ENCODE measurements around the gene FBXL4. TPM values are rescaled to one million over a fixed set of nuclear protein-coding genes. Genes with fewer than 3 reads are reported as not detected.

Gene FBXL4
- total RNA-seq, 4 donors from 2014 or later: 23.9 to 38.0 (median 28.7) TPM

DNA sequence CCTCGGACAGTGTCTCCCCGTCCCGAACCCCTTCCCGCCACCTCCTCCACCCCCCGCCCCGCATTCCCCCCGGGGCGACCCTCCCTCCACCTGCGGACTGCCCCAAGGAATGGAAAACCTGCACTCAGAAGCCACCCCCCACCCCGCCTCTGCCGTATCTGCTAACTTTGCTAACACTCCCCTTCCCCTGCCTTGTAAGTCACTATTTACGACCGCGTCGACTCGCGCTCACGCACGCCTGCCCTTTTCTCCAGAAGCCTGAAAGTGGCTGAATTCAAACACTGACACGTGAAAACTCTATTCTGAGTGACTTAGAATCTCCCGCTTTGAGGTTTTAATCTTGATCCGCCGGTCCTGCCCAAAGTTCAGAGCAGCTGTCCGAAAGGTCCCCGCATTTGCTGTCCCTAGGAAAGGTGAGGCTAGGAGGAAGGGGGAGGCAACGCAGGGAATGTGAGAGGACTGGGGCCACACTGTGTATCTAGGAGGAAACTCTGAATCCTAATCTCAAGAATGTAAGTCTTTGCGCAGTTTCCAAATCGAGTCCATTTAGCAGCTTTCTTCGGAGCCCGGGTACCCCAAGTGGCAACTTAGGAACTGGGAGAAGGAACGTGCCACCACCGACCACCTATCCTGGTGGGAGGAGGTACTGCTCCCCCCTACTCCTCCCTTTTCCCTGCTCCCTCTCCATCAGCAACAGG is 122.7 kb downstream of the FBXL4 start:
- Histone ChIP-seq H3K9me3 (no peaks in the 10 kb centered on the region), H3K36me3 (no peaks in the 10 kb centered on the region), H3K4me1 (peaks cover 0 to 37% (median 10%) of the 10 kb centered on the region in 4 donors), H3K4me3 (peak overlapping the region; percentile 8 to 48 (median 26)), H3K27me3 (peaks cover 0 to 65% of the 10 kb centered on the region in 2 donors), H3K27ac (no peak overlapping the region)
- TF ChIP-seq EP300 (IDR thresholded peaks at IDR 0.05) (no peak), CTCF (IDR thresholded peaks at IDR 0.05) (no peak), POLR2A (IDR thresholded peaks at IDR 0.05) (no peak)
- DNase-seq (ENCODE audit: low spot score in 2 of 2): no peak
- 9 to 10% methylated on average over 27 to 30 of the region's 32 CpGs for WGBS, 2 donors

DNA sequence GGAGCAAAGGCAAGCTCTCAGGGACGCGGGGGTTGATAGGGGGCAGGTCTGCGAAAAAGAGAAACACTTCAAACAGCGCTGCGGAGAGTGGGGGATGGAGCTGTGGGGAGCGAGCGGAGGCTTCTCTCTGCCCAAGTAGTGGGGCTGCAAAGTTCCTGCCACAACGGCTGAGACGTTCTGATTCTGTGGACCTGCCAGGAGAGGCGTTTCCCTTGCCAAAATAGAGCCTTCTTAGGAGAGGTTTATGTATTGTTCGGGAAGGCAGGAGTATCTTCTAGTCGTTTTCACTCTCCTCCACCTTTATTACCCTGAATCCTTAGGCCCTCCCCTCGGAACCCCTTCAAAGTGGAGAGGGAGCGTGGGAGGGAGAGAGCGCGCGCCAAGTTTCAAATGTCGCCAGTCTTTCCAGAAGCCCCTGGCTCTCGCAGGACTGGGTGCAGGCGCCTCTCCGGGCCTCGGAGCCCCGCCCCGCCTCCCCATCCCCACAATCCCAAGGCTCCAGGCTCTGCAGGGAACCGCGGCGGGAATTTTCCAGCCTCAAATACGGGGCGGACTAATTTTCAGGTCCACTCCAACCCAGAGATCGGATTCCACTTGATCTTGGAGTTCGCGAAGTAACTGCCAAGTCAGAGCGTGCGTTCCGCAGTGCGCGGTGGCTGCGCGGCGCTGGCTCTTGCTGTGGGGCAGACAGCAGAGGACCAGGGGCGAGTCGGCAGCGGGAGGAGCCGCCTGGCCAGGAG is 123.4 kb downstream of the FBXL4 start:
- H3K9me3 ChIP-seq: no peaks in the 10 kb centered on the region
- peak overlapping the region; percentile 8 to 48 (median 26) for H3K4me3 ChIP-seq
- peaks cover 0 to 37% (median 10%) of the 10 kb centered on the region in 4 donors for H3K4me1 ChIP-seq
- 2% methylated on average over 36 to 44 of the region's 44 CpGs for WGBS, 2 donors
- TF ChIP-seq EP300 (IDR thresholded peaks at IDR 0.05) (no peak), POLR2A (IDR thresholded peaks at IDR 0.05) (no peak), CTCF (IDR thresholded peaks at IDR 0.05) (no peak)
- DNase-seq (ENCODE audit: low spot score in 2 of 2): no peak
- peaks cover 0 to 58% of the 10 kb centered on the region in 2 donors for H3K27me3 ChIP-seq
- no peak overlapping the region for H3K27ac ChIP-seq
- no peaks in the 10 kb centered on the region for H3K36me3 ChIP-seq

DNA sequence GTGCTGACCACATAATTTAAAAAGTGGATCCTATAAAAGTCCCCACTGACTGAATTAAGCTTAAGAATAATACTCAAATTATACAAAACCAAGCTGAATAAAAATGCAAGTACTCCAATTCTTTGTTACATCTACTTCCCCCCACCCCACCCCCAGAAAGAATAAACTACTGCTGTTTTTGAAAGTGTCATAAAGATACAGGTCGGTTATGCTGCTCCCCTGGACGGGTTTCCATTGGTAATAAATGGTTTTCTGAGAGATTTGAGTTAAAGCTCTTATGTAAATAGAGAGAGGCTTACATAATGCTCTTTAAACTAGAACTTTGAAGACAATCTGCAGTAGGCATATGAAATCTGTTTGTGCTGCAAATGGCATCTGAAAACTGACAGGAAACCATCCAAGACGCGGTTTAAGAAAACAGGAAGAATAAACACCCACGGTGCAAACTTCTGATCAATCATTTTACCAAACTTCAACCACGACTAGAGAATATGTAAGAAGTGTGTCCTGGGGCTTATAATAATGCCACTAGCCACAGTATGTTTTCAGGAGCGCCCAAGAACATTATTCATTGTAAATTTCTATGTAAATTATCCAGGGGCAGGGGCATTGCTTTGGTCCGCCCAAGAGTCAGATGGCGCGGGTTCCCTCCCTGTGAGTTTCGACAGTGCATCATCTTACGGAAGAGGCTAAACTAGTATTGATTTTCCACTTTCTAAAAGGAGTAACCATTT is 124.2 kb downstream of the FBXL4 start:
- H3K4me3 ChIP-seq: peak overlapping the region; percentile 8 to 48 (median 26)
- TF ChIP-seq EP300 (IDR thresholded peaks at IDR 0.05): no peak
- no peak for TF ChIP-seq POLR2A (IDR thresholded peaks at IDR 0.05)
- TF ChIP-seq CTCF (IDR thresholded peaks at IDR 0.05): no peak
- peaks cover 0 to 51% of the 10 kb centered on the region in 2 donors for H3K27me3 ChIP-seq
- peaks cover 0 to 37% (median 10%) of the 10 kb centered on the region in 4 donors for H3K4me1 ChIP-seq
- DNase-seq (ENCODE audit: low spot score in 2 of 2): no peak
- no peaks in the 10 kb centered on the region for H3K9me3 ChIP-seq
- H3K27ac ChIP-seq: no peak overlapping the region
- no peaks in the 10 kb centered on the region for H3K36me3 ChIP-seq
- 17 to 20% methylated on average over 12 of the region's 12 CpGs for WGBS, 2 donors

- peaks cover 0 to 35% of the 10 kb centered on the region in 2 donors for H3K27me3 ChIP-seq
- H3K4me1 ChIP-seq: peaks cover 0 to 21% (median 0%) of the 10 kb centered on the region in 4 donors
- TF ChIP-seq POLR2A (IDR thresholded peaks at IDR 0.05) (no peak), EP300 (IDR thresholded peaks at IDR 0.05) (no peak), CTCF (IDR thresholded peaks at IDR 0.05) (no peak)
- peaks cover 0 to 7% (median 0%) of the 10 kb centered on the region in 4 donors for H3K9me3 ChIP-seq
- no peak overlapping the region for H3K4me3 ChIP-seq
- no peaks in the 10 kb centered on the region for H3K36me3 ChIP-seq
- no peak overlapping the region for H3K27ac ChIP-seq
- WGBS, 2 donors: 91 to 98% methylated on average over 2 of the region's 2 CpGs
- no peak for DNase-seq (ENCODE audit: low spot score in 2 of 2)
These were observed 125.9 kb downstream of the FBXL4 start for GRCh38 chr6:98821756-98822405.

Other genes starting within 250 kb of the FBXL4 start
- gene POU3F2, start 113.4 kb downstream of the FBXL4 start, total RNA-seq: 1 to 10 TPM; 1.8 to 4.4 (median 3.6) TPM

All from tibial nerve (tissue), 4 donors.